H7 (cell line): ENCODE results near the gene DPYSL4. TPM values are rescaled to one million over a fixed set of nuclear protein-coding genes. Genes with fewer than 3 reads are reported as not detected.
A peak's percentile ranks its signal among the peaks of the same experiment; 100 is the strongest.

Source experiments
- DNase-seq: peaks from one replicate; pipeline ENCODE4 v3.0.0; 2012
- H3K27me3 ChIP-seq: 2 replicates; pipeline ENCODE4 v1.6.0; 2011; ENCODE audit warnings: mild to moderate bottlenecking, low read length; ENCODE audit not compliant: control insufficient read depth, insufficient read depth
- H3K36me3 ChIP-seq: replicated peaks from 2 replicates; pipeline ENCODE4 v1.5.1; 2011; ENCODE audit warnings: low read length; ENCODE audit not compliant: control insufficient read depth, insufficient read depth
- H3K4me3 ChIP-seq: 2 replicates; pipeline ENCODE4 v1.5.1; 2011; ENCODE audit warnings: low read depth, mild to moderate bottlenecking, control low read depth, low read length, moderate library complexity; ENCODE audit not compliant: insufficient read depth
- total RNA-seq: library from RNA; depleted of rRNA; stranded (reverse); fragments of >200 nt; shearing (Covaris generic); gene quantifications from 2 replicates; pipeline ENCODE4 v1.2.3, GENCODE V29; 2014

DPYSL4 gene
- total RNA-seq, 1 experiment from 2014 or later, result 9.1 TPM

GRCh38 chr10:132175907-132176581 is 10.7 kb upstream of the DPYSL4 start:
- Histone ChIP-seq H3K36me3 (no peaks in the 10 kb centered on the region), H3K27me3 (peaks cover 2% of the 10 kb centered on the region; the same call in 1 of the 2 replicates), H3K4me3 (no peak overlapping the region; the same call in 1 of the 2 replicates)
- DNase-seq, result peak; percentile 86

GRCh38 chr10:132176623-132177500 is 9.9 kb upstream of the DPYSL4 start:
- DNase-seq, result no peak
- H3K4me3 ChIP-seq, result no peak overlapping the region
- peaks cover 2% of the 10 kb centered on the region; the same call in 1 of the 2 replicates for H3K27me3 ChIP-seq
- H3K36me3 ChIP-seq, result no peaks in the 10 kb centered on the region

DNA sequence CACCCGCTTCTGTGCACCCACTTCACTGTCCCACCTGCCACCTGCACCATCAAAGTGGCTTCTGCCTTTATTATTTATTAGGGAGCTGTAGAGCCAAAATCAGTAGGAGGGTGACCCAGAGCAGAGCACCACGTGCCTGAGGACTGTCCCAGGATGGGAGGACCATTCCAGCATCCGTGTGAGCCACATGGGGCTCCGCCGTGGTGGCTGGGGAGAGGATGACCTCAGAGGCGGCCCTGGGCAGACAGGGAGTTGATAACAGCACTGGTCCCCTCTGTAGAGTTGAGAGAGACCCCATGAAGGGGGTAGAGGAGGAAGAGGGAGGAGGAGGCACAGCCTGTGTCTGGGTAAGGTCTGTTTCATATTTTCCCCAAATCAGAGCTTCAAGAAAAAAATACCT is 8.7 kb upstream of the DPYSL4 start:
- Histone ChIP-seq H3K27me3 (peaks cover 2% of the 10 kb centered on the region; the same call in 1 of the 2 replicates), H3K36me3 (no peaks in the 10 kb centered on the region), H3K4me3 (no peak overlapping the region)
- DNase-seq, result no peak

GRCh38 chr10:132178672-132179545 is 7.8 kb upstream of the DPYSL4 start:
- H3K27me3 ChIP-seq, result peaks cover 5% of the 10 kb centered on the region
- no peak overlapping the region for H3K4me3 ChIP-seq
- DNase-seq, result no peak
- H3K36me3 ChIP-seq, result no peaks in the 10 kb centered on the region

DNA sequence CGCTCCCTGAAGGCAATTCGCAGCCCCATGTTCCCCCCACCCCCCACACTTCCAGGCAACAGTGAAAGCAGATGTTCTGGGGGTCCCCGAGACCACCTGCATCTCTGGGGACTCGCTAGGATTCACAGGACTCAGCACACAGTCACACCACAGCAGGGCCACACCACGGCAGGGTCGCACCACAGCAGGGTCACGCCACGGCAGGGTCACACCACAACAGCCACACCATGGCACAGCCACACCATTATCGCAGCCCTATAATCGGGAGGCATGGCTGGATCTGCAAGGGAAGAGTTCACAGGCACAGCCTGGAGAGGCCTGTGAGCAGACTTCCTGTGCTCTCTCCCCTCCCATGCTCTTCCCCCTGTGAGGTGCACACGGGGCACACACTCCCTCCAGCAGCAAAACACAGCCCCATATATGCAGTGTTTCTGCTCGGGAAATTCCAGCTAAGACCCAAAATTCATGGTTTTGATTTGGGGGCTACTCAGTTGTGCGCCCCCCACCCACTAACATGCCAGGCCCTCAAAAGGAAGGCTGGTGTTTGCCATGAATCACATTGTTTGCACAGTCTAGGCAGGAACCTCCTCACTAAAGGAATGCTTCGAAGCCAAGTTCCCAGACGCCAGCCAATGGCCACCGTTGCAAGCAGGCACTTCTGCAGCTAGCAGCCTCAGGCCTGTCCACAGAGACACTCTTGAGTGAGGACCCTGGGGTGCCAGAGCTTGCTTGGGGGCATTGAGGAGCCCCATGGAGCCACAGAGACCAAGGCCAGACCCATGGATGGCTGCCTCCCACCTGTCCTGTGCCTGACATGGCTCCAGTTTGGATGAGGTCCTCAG is 7.0 kb upstream of the DPYSL4 start:
- H3K36me3 ChIP-seq, result no peaks in the 10 kb centered on the region
- H3K4me3 ChIP-seq, result no peak overlapping the region
- no peak for DNase-seq
- peaks cover 13% of the 10 kb centered on the region for H3K27me3 ChIP-seq

- Histone ChIP-seq H3K27me3 (peaks cover 23% of the 10 kb centered on the region), H3K4me3 (no peak overlapping the region), H3K36me3 (no peaks in the 10 kb centered on the region)
- DNase-seq, result no peak
Measured at GRCh38 chr10:132180736-132181135, 6.0 kb upstream of the DPYSL4 start.

DNA sequence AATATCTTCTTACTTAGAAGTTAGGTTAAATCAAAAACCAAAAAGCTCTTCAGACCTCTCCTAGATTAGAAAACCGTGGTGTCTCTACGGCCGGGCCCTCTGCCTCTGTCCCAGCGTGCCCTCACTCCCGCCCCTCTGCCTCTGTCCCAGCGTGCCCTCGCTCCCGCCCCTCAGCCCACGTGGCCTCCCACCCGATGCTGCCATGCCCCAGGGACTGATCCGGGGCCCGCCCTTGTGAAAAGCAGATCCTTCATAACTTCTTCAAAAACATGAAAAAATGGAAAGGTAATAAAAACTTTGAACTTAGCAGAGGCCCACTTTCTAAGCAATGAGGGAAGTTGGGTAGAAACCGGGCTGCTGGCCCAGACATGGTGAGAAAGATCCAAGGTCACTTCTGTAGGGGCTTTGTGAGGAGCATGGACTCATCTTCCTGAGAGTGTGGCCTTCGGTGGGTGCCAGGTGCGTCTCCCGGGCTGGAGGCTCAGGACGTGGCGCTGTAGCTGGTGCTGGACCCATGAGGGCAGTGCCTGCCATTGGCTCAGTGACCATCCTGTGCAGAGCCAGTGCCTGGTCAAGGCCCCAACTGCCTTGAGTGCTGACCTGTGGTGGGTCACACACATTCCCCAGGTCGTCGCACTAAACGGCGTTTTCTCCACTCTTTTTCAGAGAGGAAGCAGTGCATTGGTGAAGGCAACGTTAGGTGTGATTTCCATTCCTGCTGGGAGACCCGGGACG is 4.9 kb upstream of the DPYSL4 start:
- no peaks in the 10 kb centered on the region for H3K36me3 ChIP-seq
- DNase-seq, result no peak
- H3K4me3 ChIP-seq, result no peak overlapping the region
- H3K27me3 ChIP-seq, result peaks cover 29% of the 10 kb centered on the region

DNA sequence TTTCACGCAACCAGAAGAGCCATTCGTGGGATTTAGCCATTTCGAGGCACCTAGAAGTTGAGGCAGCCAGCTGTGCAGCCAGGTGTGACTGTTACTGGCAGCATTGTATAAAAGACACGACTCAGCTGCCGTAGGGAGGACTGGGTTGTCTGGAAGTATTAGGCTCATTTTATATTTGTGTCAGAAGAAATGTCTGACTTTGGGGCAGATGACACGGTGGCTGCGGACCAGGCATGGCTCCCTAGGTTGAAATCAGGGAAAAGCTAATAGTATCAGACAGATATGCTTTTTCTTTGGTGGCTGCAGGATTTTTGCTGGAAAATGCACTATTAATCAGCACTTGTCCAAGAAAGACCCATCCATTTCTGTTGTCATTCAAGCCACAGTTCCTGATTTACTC is 4.2 kb upstream of the DPYSL4 start:
- Histone ChIP-seq H3K36me3 (no peaks in the 10 kb centered on the region), H3K4me3 (no peak overlapping the region), H3K27me3 (peaks cover 35% of the 10 kb centered on the region)
- DNase-seq, result no peak

DNA sequence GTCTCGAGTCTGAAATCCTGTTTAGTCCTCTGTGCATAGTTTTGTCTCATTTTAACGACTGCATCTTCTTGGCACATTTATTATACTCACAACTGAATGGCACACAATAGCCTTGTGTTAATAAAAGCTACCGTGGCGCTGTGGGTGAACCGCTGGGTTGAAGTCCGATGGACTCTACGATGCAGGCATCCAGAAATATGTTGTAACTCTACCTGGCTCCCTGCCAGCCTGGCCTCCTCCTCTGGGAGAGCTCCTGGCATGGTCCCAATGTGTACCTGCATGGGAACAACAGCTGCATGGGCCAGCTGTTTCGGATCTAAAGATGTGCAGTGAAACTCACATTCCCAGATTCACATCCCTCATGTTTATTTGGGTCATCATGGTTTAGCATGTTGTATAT is 3.7 kb upstream of the DPYSL4 start:
- peaks cover 39% of the 10 kb centered on the region for H3K27me3 ChIP-seq
- DNase-seq, result no peak
- no peaks in the 10 kb centered on the region for H3K36me3 ChIP-seq
- no peak overlapping the region for H3K4me3 ChIP-seq

DNA sequence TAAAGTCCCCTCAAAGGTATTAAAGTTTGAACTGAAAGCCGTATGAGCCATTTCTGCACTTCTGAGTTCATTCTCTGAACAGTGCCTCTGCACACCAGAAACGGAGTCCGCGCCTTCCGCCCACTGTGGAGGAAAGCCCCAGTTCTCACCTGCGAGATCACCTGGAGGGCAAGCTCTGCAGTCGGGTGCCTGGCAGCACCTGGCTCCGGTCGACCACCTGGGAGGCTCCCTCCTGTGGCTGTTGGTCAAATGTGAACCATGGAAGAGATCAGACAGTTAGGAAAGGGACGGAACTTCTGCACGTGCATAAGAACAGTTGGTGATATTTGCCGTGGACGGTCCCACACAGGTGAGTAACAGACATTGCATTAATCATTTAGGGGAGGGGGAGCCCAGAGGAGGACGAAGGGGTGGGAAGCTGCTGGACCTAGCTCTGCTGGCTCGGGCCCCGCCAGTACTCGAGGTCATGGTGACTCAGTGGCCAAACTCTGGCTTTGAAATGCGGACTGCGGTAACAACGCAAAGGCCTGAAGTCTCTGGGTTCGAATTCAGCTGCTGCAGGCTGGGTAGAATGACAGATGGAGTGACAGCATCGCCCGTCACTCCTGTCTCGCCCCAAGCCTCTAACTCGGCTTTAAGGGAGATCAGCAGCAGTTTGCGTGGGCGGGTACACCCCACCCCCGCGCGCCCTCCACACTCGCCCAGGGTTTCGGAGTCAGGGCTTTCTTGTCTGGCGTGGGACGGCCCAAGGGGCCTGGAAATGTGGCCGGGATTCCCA is 1.7 kb upstream of the DPYSL4 start:
- no peak overlapping the region for H3K4me3 ChIP-seq
- DNase-seq, result peak; percentile 61
- H3K36me3 ChIP-seq, result no peaks in the 10 kb centered on the region
- H3K27me3 ChIP-seq, result peaks cover 46% of the 10 kb centered on the region

- Histone ChIP-seq H3K27me3 (peaks cover 46% of the 10 kb centered on the region), H3K36me3 (no peaks in the 10 kb centered on the region), H3K4me3 (peak overlapping the region; percentile 30)
- DNase-seq, result peak; percentile 94
Measured at GRCh38 chr10:132185601-132186487, 904 bp upstream of the DPYSL4 start.
